GM10847 (cell line): Measurements from ENCODE around the gene LRIG1.

Experiments used
- POLR2A ChIP-seq: IDR thresholded peaks from 2 replicates; pipeline ENCODE4 v1.6.1; 2011; ENCODE audit not compliant: insufficient read length; ENCODE audit errors: extremely low read depth

The LRIG1 gene

GRCh38 chr3:66416556-66417304, 84.1 kb downstream of the LRIG1 start:
- TF ChIP-seq POLR2A: no peak

GRCh38 chr3:66415867-66416428, 84.9 kb downstream of the LRIG1 start:
- no peak for TF ChIP-seq POLR2A

- no peak for TF ChIP-seq POLR2A
These were observed 86.0 kb downstream of the LRIG1 start for GRCh38 chr3:66414846-66415245.

- no peak for TF ChIP-seq POLR2A
These were observed 87.6 kb downstream of the LRIG1 start for GRCh38 chr3:66413151-66413751.

GRCh38 chr3:66411961-66412887, 88.6 kb downstream of the LRIG1 start:
- no peak for TF ChIP-seq POLR2A

GRCh38 chr3:66411474-66411873, 89.3 kb downstream of the LRIG1 start:
- no peak for TF ChIP-seq POLR2A

- no peak for TF ChIP-seq POLR2A
These were observed 89.8 kb downstream of the LRIG1 start for GRCh38 chr3:66410976-66411375.

GRCh38 chr3:66409771-66410754, 90.8 kb downstream of the LRIG1 start:
- TF ChIP-seq POLR2A: no peak

GRCh38 chr3:66407611-66408218, 93.1 kb downstream of the LRIG1 start:
- no peak for TF ChIP-seq POLR2A

GRCh38 chr3:66406831-66407610, 93.8 kb downstream of the LRIG1 start:
- no peak for TF ChIP-seq POLR2A

- TF ChIP-seq POLR2A: no peak
These were observed 94.7 kb downstream of the LRIG1 start for GRCh38 chr3:66406163-66406562.

GRCh38 chr3:66405701-66406091, 95.1 kb downstream of the LRIG1 start:
- TF ChIP-seq POLR2A: no peak
